ENCODE measurements around the gene USP10. TPM values are rescaled to one million over a fixed set of nuclear protein-coding genes. Genes with fewer than 3 reads are reported as not detected.

Gene USP10
- total and polyA plus RNA-seq, 7 donors, result 17.1 to 64.3 (median 43.9) TPM

DNA sequence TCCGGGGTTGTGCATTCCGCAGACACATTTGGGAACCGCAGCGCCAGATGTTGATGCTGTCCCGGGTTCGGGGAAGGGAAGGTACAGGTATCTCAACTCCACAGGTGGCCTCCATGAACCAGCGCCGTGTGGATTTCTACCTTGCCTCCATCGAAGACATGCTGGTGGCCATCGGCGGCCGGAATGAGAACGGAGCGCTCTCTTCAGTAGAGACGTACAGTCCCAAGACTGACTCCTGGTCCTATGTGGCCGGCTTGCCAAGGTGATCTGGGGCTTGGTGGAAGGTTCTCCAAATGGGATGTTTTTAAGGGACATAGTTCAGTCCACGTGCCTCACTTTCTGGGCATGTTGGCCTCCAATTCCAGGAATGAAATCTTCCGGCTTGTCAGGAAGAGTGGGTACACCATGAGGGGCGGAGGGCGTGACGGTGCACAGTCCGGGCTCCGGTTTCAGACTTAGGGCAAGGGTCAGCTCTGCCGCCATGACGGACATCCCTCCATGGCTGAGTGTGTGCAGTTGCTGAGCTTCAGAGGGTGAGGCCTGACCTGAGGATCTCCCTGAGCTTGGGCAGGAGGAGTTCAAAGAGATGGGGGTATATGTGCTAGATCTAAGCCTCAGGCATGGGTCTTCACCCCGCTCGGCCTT is 40.0 kb upstream of the USP10 start:
- Histone ChIP-seq H3K27me3 (no peaks in the 10 kb centered on the region), H3K4me1 (no peaks in the 10 kb centered on the region), H3K9me3 (no peaks in the 10 kb centered on the region), H3K27ac (no peak overlapping the region), H3K36me3 (peaks cover 33 to 84% (median 63%) of the 10 kb centered on the region in 4 donors), H3K4me3 (no peak overlapping the region)
- WGBS, 2 donors, result 96 to 98% methylated on average over 27 of the region's 27 CpGs
- no peak for DNase-seq
- TF ChIP-seq EP300 (IDR thresholded peaks at IDR 0.05) (no peak), POLR2A (IDR thresholded peaks at IDR 0.05) (no peak), POLR2AphosphoS5 (IDR thresholded peaks at IDR 0.05) (no peak)
- TF ChIP-seq, protein P1, sequence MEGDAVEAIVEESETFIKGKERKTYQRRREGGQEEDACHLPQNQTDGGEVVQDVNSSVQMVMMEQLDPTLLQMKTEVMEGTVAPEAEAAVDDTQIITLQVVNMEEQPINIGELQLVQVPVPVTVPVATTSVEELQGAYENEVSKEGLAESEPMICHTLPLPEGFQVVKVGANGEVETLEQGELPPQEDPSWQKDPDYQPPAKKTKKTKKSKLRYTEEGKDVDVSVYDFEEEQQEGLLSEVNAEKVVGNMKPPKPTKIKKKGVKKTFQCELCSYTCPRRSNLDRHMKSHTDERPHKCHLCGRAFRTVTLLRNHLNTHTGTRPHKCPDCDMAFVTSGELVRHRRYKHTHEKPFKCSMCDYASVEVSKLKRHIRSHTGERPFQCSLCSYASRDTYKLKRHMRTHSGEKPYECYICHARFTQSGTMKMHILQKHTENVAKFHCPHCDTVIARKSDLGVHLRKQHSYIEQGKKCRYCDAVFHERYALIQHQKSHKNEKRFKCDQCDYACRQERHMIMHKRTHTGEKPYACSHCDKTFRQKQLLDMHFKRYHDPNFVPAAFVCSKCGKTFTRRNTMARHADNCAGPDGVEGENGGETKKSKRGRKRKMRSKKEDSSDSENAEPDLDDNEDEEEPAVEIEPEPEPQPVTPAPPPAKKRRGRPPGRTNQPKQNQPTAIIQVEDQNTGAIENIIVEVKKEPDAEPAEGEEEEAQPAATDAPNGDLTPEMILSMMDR (IDR thresholded peaks at IDR 0.05), result no peak
- intact Hi-C loops (cut with DNase I), result loop anchor here (2.0 kb wide), 1 partner anchor 29 kb away; no protein-coding TSS in a partner anchor

DNA sequence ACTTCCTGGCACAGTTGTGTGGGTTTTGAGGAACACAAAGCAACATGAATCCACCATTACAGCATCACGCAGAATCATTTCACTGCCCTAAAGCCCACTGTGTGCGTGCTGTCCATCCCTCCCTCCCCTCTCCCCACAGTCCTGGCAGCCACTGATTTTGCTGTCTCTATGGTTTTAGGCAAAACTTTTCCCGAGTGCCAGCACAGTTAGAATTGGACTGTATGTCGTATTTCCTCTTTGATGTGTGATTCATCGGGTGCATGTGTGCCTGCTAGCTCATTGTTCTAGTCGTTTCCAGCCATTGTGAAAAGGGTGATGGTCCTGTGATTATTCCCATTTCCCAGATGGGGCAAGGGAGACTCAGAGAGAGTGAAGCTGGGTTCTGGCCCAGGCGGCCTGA is 38.8 kb upstream of the USP10 start:
- DNase-seq, result no peak
- Histone ChIP-seq H3K9me3 (no peaks in the 10 kb centered on the region), H3K4me1 (no peaks in the 10 kb centered on the region), H3K27me3 (no peaks in the 10 kb centered on the region), H3K4me3 (no peak overlapping the region), H3K36me3 (peaks cover 33 to 95% (median 64%) of the 10 kb centered on the region in 4 donors), H3K27ac (no peak overlapping the region)
- intact Hi-C loops (cut with DNase I), result no loop called here
- 86 to 91% methylated on average over 7 of the region's 7 CpGs for WGBS, 2 donors
- TF ChIP-seq EP300 (IDR thresholded peaks at IDR 0.05), result no peak
- TF ChIP-seq, protein P1 (IDR thresholded peaks at IDR 0.05), result no peak
- TF ChIP-seq POLR2A (IDR thresholded peaks at IDR 0.05), result no peak
- TF ChIP-seq POLR2AphosphoS5 (IDR thresholded peaks at IDR 0.05), result no peak

DNA sequence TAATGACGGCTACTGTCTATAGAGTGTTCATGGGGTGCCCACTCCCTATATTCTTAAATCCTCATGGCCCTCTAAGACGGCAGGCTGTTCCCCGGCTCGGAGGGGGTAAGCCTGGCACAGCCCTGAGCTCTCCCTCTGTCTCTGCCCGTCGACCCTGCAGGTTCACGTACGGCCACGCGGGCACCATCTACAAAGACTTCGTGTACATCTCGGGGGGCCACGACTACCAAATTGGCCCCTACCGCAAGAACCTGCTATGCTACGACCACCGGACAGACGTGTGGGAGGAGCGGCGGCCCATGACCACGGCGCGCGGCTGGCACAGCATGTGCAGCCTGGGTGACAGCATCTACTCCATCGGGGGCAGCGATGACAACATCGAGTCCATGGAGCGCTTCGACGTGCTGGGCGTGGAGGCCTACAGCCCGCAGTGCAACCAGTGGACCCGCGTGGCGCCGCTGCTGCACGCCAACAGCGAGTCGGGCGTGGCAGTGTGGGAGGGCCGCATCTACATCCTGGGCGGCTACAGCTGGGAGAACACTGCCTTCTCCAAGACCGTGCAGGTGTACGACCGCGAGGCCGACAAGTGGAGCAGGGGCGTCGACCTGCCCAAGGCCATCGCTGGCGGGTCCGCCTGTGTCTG is 38.3 kb upstream of the USP10 start:
- peaks cover 33 to 100% (median 66%) of the 10 kb centered on the region in 4 donors for H3K36me3 ChIP-seq

DNA sequence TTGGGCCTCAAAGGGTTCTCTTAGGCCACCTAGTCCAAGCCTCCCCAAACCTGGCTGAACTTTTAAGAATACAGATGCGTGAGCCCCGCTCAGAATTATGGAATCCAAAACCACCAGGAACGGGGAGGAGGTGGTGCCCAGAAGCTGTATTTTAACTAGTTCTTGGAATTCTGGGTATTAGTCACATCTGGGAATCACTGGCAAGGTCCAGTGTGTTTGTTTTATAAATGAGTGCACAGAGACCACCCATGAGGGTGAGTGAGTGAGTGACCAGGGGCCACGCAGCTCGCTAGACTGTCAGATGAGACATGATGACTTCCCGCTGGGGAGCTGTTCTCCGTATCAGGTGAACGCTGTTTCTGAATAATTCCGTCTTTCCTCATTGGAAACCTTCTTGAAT is 37.3 kb upstream of the USP10 start:
- Histone ChIP-seq H3K27me3 (no peaks in the 10 kb centered on the region), H3K4me3 (no peak overlapping the region), H3K9me3 (no peaks in the 10 kb centered on the region), H3K36me3 (peaks cover 25 to 94% (median 57%) of the 10 kb centered on the region in 4 donors), H3K27ac (no peak overlapping the region), H3K4me1 (peaks cover 0 to 2% (median 0%) of the 10 kb centered on the region in 4 donors)
- intact Hi-C loops (cut with DNase I), result no loop called here
- DNase-seq, result no peak
- 94 to 95% methylated on average over 9 of the region's 9 CpGs for WGBS, 2 donors
- TF ChIP-seq POLR2A (IDR thresholded peaks at IDR 0.05) (no peak), EP300 (IDR thresholded peaks at IDR 0.05) (no peak), POLR2AphosphoS5 (IDR thresholded peaks at IDR 0.05) (no peak)
- TF ChIP-seq, protein P1 (IDR thresholded peaks at IDR 0.05), result no peak

More for the DNA sequence above, 38.3 kb upstream of the USP10 start:
- Histone ChIP-seq H3K9me3 (no peaks in the 10 kb centered on the region), H3K4me3 (no peak overlapping the region), H3K27me3 (no peaks in the 10 kb centered on the region), H3K27ac (no peak overlapping the region), H3K4me1 (no peaks in the 10 kb centered on the region)
- intact Hi-C loops (cut with DNase I), result no loop called here
- WGBS, 2 donors, result 97% methylated on average over 51 of the region's 51 CpGs
- DNase-seq, result no peak
- no peak for TF ChIP-seq POLR2A (IDR thresholded peaks at IDR 0.05)
- TF ChIP-seq, protein P1 (IDR thresholded peaks at IDR 0.05), result no peak
- TF ChIP-seq POLR2AphosphoS5 (IDR thresholded peaks at IDR 0.05), result no peak
- no peak for TF ChIP-seq EP300 (IDR thresholded peaks at IDR 0.05)

Data from sigmoid colon (tissue), 7 donors.